Mucosa of gallbladder (tissue), 1 donor: Measurements from ENCODE around the gene BPIFA3. TPM values are rescaled to one million over a fixed set of nuclear protein-coding genes. Genes with fewer than 3 reads are reported as not detected.
"Not testable (repeated sequence)": the region's sequence is repeated elsewhere in the genome, so short reads cannot be mapped to it uniquely, and the experiment has no call there.

ENCODE experiments used
- DNase-seq: peaks from one replicate; pipeline ENCODE4 v3.0.0-alpha.2; 2020; ENCODE audit warnings: low spot score
- total RNA-seq: library from RNA; stranded (reverse); gene quantifications from one replicate; pipeline ENCODE4 v1.2.1, GENCODE V29; 2021
- donor health status: DM: no; HTN: no; CAD: no.

Gene BPIFA3
- not detected for total RNA-seq

GRCh38 chr20:33217052-33217451, at the start of gene BPIFA3:
Gene BPIFA3, plus strand, starts transcription at chr20:33217352. Its CDS starts 185 bp downstream, at chr20:33217537.
- no peak for DNase-seq

GRCh38 chr20:33167859-33168258, 49.3 kb upstream of the BPIFA3 start, which contains the start of gene BPIFA2:
Gene BPIFA2, plus strand, starts transcription at chr20:33168159. Its CDS starts 987 bp downstream, at chr20:33169146.
- no peak for DNase-seq

GRCh38 chr20:33169176-33169794, 47.9 kb upstream of the BPIFA3 start:
- DNase-seq: no peak

GRCh38 chr20:33172781-33173180, 44.4 kb upstream of the BPIFA3 start:
- no peak for DNase-seq

- DNase-seq: no peak
Measured at GRCh38 chr20:33175123-33175522, 42.0 kb upstream of the BPIFA3 start.

GRCh38 chr20:33176101-33176500, 41.1 kb upstream of the BPIFA3 start:
- no peak for DNase-seq

- DNase-seq: no peak
Measured at GRCh38 chr20:33177866-33178265, 39.3 kb upstream of the BPIFA3 start.

GRCh38 chr20:33178726-33179125, 38.4 kb upstream of the BPIFA3 start:
- peak; percentile 47 for DNase-seq

- no peak for DNase-seq
Measured at GRCh38 chr20:33180169-33180568, 37.0 kb upstream of the BPIFA3 start.

GRCh38 chr20:33181482-33182093, 35.6 kb upstream of the BPIFA3 start:
- DNase-seq: no peak

GRCh38 chr20:33183312-33183711, 33.8 kb upstream of the BPIFA3 start:
- no peak for DNase-seq

GRCh38 chr20:33185031-33185590, 32.0 kb upstream of the BPIFA3 start:
- DNase-seq: not testable (repeated sequence)

GRCh38 chr20:33187491-33187890, 29.7 kb upstream of the BPIFA3 start:
- DNase-seq: no peak

- DNase-seq: no peak
Measured at GRCh38 chr20:33188421-33188820, 28.7 kb upstream of the BPIFA3 start.

GRCh38 chr20:33191484-33191883, 25.7 kb upstream of the BPIFA3 start:
- no peak for DNase-seq

GRCh38 chr20:33191955-33192354, 25.2 kb upstream of the BPIFA3 start:
- no peak for DNase-seq

- no peak for DNase-seq
Measured at GRCh38 chr20:33192912-33193501, 24.1 kb upstream of the BPIFA3 start.

GRCh38 chr20:33199026-33199425, 18.1 kb upstream of the BPIFA3 start:
- no peak for DNase-seq

- DNase-seq: no peak
Measured at GRCh38 chr20:33202451-33202850, 14.7 kb upstream of the BPIFA3 start.

- DNase-seq: no peak
Measured at GRCh38 chr20:33203444-33203843, 13.7 kb upstream of the BPIFA3 start.

GRCh38 chr20:33209789-33210188, 7.4 kb upstream of the BPIFA3 start:
- DNase-seq: peak; percentile 71

- DNase-seq: no peak
Measured at GRCh38 chr20:33210371-33210770, 6.8 kb upstream of the BPIFA3 start.
